Lung (tissue), 16 donors: ENCODE measurements around the gene UBLCP1. TPM values are rescaled to one million over a fixed set of nuclear protein-coding genes. Genes with fewer than 3 reads are reported as not detected.

Source experiments
- ATAC-seq: fragments of 200-7000 bp; cut with Tn5 transposase; one replicate; pipeline ENCODE4 v1.9.1; 2020; ENCODE audit warnings: moderate number of reproducible peaks; ENCODE audit not compliant: insufficient read depth, low FRiP score
- DNase-seq, 3 donors: peaks; one replicate each; pipeline ENCODE4 v3.0.0-alpha.2; 2013 to 2017
- H3K27ac ChIP-seq, 2 donors: one replicate each; pipeline ENCODE4 v1.5.1; 2013; ENCODE audit warnings: mild to moderate bottlenecking in 2 of 2, moderate library complexity in 2 of 2, control low read depth in 1 of 2, inconsistent platforms in 1 of 2, low read depth in 1 of 2, low read length in 1 of 2
- H3K27me3 ChIP-seq, 3 donors: one replicate each; pipeline ENCODE4 v1.5.1; 2013; ENCODE audit warnings: low read length in 2 of 3; ENCODE audit not compliant: control insufficient read depth in 3 of 3, insufficient read depth in 3 of 3
- H3K36me3 ChIP-seq, 4 donors: one replicate each; pipeline ENCODE4 v1.5.1; 2013; ENCODE audit warnings: low read length in 4 of 4, mild to moderate bottlenecking in 1 of 4, moderate library complexity in 1 of 4; ENCODE audit not compliant: control insufficient read depth in 4 of 4, insufficient read depth in 4 of 4
- H3K4me1 ChIP-seq, 5 donors: one replicate each; pipeline ENCODE4 v1.5.1; 2013; ENCODE audit warnings: low read length in 5 of 5, mild to moderate bottlenecking in 2 of 5, moderate library complexity in 1 of 5; ENCODE audit not compliant: control insufficient read depth in 5 of 5, insufficient read depth in 5 of 5
- H3K4me3 ChIP-seq: one replicate; pipeline ENCODE4 v1.5.1; 2013; ENCODE audit warnings: mild to moderate bottlenecking, control low read depth, moderate library complexity
- H3K9ac ChIP-seq, 2 donors: one replicate each; pipeline ENCODE4 v1.5.1; 2013; ENCODE audit warnings: low read length in 2 of 2, control low read depth in 1 of 2; ENCODE audit not compliant: insufficient read depth in 1 of 2
- H3K9me3 ChIP-seq, 4 donors: one replicate each; pipeline ENCODE4 v1.5.1; 2013; ENCODE audit warnings: low read length in 3 of 4, mild to moderate bottlenecking in 1 of 4, moderate library complexity in 1 of 4; ENCODE audit not compliant: control insufficient read depth in 4 of 4, insufficient read depth in 3 of 4
- CTCF ChIP-seq: IDR thresholded peaks from 2 replicates; pipeline ENCODE4 v1.5.1; 2012; ENCODE audit warnings: mild to moderate bottlenecking; ENCODE audit errors: control extremely low read depth, extremely low read depth
- WGBS, 2 donors: extraction: QIAGEN DNeasy Blood & Tissue Kit; methylation state at CpG; one replicate each; pipeline ENCODE4 v1.1.7; 2013; 5-methylcytosine and 5-hydroxymethylcytosine counted together
- long read RNA-seq, 5 donors: transcript quantifications; one replicate each; lab custom pipeline, GENCODE V29; 2026
- polyA plus RNA-seq, 2 donors: library from polyadenylated mRNA; stranded (reverse); fragments of 200-250 nt; gene quantifications; one replicate each; pipeline ENCODE4 v1.2.1, GENCODE V29; 2013
- total RNA-seq, 2 donors: library from RNA; depleted of rRNA in 1 of 2; stranded (reverse); fragments of >200 nt in 1 of 2; gene quantifications; one replicate each; pipeline ENCODE4 v1.2.1, GENCODE V29; 2014 to 2021
- donor health status: control.
- donor health status: control.
- donor health status: Bipolar disorder and iron deficiency.
- donor health status: healthy.
- donor health status: DM: yes; HTN: yes; CAD: no.

Gene UBLCP1
- total RNA-seq, result 10 to 100 TPM; 19.0 to 25.6 TPM
- 10 to 100 TPM; 24.4 to 27.4 TPM for polyA plus RNA-seq
- long read RNA-seq, donor 1, transcript UBLCP1-201 (11 exons, 2,392 nt), result major isoform, 10 of 28 reads
- long read RNA-seq, donor 1, partial matches to known transcripts, result 18 of 28 reads
- long read RNA-seq, donor 1, other reads (novel, unspliced or antisense), result 0 of 28 reads
- long read RNA-seq, donor 2, partial matches to known transcripts, result 12 of 15 reads
- long read RNA-seq, donor 2, other reads (novel, unspliced or antisense), result 0 of 15 reads
- long read RNA-seq, donor 3, transcript UBLCP1-201 (11 exons, 2,392 nt), result major isoform, 7 of 25 reads
- long read RNA-seq, donor 3, partial matches to known transcripts, result 18 of 25 reads
- long read RNA-seq, donor 3, other reads (novel, unspliced or antisense), result 0 of 25 reads
- long read RNA-seq, donor 4, partial matches to known transcripts, result 17 of 17 reads
- long read RNA-seq, donor 4, other reads (novel, unspliced or antisense), result 0 of 17 reads
- long read RNA-seq, donor 5, transcript UBLCP1-201 (11 exons, 2,392 nt), result major isoform, 11 of 43 reads
- long read RNA-seq, donor 5, partial matches to known transcripts, result 32 of 43 reads
- long read RNA-seq, donor 5, other reads (novel, unspliced or antisense), result 0 of 43 reads

GRCh38 chr5:159262859-159263568 is at the start of gene UBLCP1:
TSS of gene UBLCP1 (plus strand) at chr5:159263290. CDS start at chr5:159268916, 5,626 bp downstream.
- 1% methylated on average over 54 of the region's 54 CpGs for WGBS, 2 donors
- H3K4me3 ChIP-seq, result peak within 1 kb of the TSS; percentile 97
- ATAC-seq (peak; percentile 90), DNase-seq (peak; percentile 86 to 90 (median 89))
- H3K9ac ChIP-seq, result peak within 1 kb of the TSS; percentile 83
- H3K36me3 ChIP-seq, result no peaks in the 10 kb centered on the region
- peaks cover 2 to 15% (median 4%) of the 10 kb centered on the region in 5 donors for H3K4me1 ChIP-seq
- H3K27ac ChIP-seq, result peak within 1 kb of the TSS; percentile 69 to 96
- no peaks in the 10 kb centered on the region for H3K9me3 ChIP-seq
- H3K27me3 ChIP-seq, result no peaks in the 10 kb centered on the region
- no peak for TF ChIP-seq CTCF

GRCh38 chr5:159214486-159215271 is 48.4 kb upstream of the UBLCP1 start:
- no peaks in the 10 kb centered on the region for H3K36me3 ChIP-seq
- no peak for TF ChIP-seq CTCF
- peaks cover 0 to 5% (median 0%) of the 10 kb centered on the region in 3 donors for H3K27me3 ChIP-seq
- WGBS, 2 donors, result 87 to 96% methylated on average over 2 of the region's 2 CpGs
- DNase-seq (no peak), ATAC-seq (no peak)
- H3K27ac ChIP-seq, result no peak overlapping the region
- peaks cover 0 to 12% (median 6%) of the 10 kb centered on the region in 5 donors for H3K4me1 ChIP-seq
- no peaks in the 10 kb centered on the region for H3K9me3 ChIP-seq
- no peak overlapping the region for H3K4me3 ChIP-seq
- no peak overlapping the region for H3K9ac ChIP-seq

GRCh38 chr5:159215886-159216285 is 47.2 kb upstream of the UBLCP1 start:
- no peak overlapping the region for H3K27ac ChIP-seq
- no peak for TF ChIP-seq CTCF
- ATAC-seq (no peak), DNase-seq (no peak)
- H3K9me3 ChIP-seq, result no peaks in the 10 kb centered on the region
- H3K9ac ChIP-seq, result no peak overlapping the region
- WGBS, 2 donors, result 74 to 87% methylated on average over 3 of the region's 3 CpGs
- H3K36me3 ChIP-seq, result no peaks in the 10 kb centered on the region
- H3K4me1 ChIP-seq, result peaks cover 0 to 6% (median 1%) of the 10 kb centered on the region in 5 donors
- no peak overlapping the region for H3K4me3 ChIP-seq
- H3K27me3 ChIP-seq, result peaks cover 0 to 5% (median 0%) of the 10 kb centered on the region in 3 donors
